GOT3 (cell line): ENCODE measurements around the gene NCAPG.

Experiments used
- DNase-seq: peaks from one replicate; lab custom pipeline; 2025; ENCODE audit warnings: mixed read lengths; lab: John Stamatoyannopoulos, UW

The NCAPG gene, protein sequence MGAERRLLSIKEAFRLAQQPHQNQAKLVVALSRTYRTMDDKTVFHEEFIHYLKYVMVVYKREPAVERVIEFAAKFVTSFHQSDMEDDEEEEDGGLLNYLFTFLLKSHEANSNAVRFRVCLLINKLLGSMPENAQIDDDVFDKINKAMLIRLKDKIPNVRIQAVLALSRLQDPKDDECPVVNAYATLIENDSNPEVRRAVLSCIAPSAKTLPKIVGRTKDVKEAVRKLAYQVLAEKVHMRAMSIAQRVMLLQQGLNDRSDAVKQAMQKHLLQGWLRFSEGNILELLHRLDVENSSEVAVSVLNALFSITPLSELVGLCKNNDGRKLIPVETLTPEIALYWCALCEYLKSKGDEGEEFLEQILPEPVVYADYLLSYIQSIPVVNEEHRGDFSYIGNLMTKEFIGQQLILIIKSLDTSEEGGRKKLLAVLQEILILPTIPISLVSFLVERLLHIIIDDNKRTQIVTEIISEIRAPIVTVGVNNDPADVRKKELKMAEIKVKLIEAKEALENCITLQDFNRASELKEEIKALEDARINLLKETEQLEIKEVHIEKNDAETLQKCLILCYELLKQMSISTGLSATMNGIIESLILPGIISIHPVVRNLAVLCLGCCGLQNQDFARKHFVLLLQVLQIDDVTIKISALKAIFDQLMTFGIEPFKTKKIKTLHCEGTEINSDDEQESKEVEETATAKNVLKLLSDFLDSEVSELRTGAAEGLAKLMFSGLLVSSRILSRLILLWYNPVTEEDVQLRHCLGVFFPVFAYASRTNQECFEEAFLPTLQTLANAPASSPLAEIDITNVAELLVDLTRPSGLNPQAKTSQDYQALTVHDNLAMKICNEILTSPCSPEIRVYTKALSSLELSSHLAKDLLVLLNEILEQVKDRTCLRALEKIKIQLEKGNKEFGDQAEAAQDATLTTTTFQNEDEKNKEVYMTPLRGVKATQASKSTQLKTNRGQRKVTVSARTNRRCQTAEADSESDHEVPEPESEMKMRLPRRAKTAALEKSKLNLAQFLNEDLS

DNA sequence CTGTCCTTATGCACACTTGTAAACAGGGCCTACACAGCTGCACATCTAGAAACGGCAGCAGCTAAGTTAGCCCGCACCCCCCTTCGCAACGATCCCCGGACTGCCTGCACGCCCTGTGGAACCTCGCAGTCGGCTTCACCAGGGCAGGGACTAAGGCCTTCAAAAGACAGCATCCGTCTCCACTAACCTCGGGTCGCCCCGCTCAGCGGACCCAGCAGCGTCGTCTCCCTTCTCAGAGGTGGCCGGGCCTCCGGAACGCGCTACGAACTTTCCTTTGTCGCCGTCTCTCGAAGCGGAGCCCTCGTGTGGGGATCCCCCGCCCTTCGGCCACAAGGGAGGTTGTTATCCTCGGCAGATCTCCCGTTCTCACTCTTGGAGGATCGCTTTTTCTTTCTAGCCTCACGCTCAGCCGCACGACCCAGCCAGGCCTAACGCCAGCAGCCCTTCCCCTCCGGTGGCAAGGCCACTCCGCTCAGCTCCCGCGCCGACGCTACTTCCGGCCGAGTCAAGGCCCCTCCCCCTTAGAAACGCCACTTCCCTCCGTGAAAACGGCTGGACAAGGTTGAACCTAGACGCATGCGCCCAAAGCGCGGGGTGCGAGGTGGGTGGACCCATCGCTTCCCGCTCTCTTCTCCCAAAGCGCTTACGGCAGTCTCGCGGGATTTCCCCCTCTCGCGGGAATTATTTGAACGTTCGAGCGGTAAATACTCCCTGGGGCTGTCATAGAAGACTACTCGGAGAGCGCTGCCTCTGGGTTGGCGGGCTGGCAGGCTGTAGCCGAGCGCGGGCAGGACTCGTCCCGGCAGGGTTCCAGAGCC is at the start of gene NCAPG, which contains the start of gene DCAF16:
Gene NCAPG (plus strand): TSS at position 720 of the 818 bp plus-strand sequence. CDS start 99 bp downstream, outside the sequence.
Gene DCAF16 (minus strand): TSS at position 498 of the 818 bp plus-strand sequence. CDS start 6,616 bp downstream, outside the sequence.
- DNase-seq = peak; percentile 95

DNA sequence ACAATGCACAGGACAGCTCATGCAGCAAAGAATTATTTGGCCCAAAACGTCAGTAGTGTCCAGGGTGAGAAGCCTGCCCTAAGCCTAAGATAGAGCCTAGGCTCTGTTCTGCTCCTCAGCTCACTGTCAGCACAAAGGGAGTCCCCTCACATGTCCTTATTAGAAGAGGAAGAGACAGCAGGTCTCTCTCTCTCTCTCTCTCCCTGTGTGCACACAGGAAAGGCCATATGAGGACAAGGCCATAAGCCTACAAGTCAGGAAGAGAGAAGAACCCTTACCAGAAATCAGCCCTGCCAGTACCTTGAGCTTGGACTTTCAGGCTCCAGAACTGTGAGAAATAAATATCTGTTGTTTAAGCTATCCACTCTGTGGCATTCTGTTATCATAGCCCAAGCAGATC is 49.7 kb upstream of the NCAPG start:
- no peak for DNase-seq

GRCh38 chr4:17762726-17763125 is 48.1 kb upstream of the NCAPG start:
- DNase-seq = no peak

DNA sequence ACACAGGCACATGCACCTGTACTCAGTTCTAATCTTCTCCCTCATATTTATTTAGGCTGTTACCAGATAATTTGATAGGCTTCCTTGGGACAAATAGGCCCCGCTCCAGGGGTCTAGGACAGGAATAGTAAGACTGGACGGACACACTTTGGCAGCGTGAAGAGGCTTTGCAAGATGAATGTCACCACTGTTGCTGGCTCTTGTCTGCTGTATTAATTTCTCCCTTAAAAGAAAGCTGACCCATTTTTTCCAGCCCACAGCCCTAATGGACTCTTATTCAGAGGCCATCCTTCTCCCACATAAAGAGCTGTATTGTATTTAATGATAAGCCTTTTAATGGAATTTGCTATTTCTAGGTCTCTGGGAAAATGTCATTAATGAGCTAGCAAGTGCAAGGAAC is 47.4 kb upstream of the NCAPG start:
- no peak for DNase-seq

- no peak for DNase-seq
Observed at GRCh38 chr4:17763931-17764330, 46.8 kb upstream of the NCAPG start.

DNA sequence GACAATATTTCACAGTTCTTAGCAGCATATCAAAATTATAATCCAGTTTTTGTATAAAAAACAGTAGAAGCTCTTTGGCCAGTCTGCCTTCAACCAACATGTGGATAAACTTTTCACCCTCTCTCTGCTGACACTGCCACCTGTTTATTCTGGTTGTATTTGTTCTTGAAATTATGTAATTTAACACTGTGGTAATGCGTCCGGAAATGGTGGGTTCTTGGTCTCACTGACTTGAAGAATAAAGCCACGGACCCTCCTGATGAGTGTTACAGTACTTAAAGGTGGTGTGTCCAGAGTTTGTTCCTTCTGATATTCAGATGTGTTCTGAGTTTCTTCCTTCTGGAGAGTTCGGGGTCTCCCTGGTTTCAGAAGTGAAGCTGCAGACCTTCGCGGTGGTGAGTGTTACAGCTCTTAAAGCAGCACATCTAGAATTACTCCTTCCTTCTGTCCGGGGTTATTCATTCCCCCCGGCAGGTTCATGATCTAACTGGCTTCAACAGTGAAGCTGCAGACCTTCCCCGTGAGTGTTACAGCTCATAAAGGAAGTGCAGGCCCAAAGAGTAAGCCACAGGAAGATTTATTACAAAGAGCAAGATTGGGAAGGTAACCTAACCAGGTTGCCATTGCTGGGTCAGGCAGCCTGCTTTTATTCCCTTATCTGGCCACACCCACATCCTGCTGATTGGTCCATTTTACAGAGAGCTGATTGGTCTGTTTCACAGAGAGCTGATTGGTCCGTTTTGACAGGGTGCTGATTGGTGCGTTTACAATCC is 45.1 kb upstream of the NCAPG start:
- no peak for DNase-seq

GRCh38 chr4:17766826-17767458 is 43.8 kb upstream of the NCAPG start:
- no peak for DNase-seq

- DNase-seq = no peak
Observed at GRCh38 chr4:17769406-17770174, 41.2 kb upstream of the NCAPG start.

DNA sequence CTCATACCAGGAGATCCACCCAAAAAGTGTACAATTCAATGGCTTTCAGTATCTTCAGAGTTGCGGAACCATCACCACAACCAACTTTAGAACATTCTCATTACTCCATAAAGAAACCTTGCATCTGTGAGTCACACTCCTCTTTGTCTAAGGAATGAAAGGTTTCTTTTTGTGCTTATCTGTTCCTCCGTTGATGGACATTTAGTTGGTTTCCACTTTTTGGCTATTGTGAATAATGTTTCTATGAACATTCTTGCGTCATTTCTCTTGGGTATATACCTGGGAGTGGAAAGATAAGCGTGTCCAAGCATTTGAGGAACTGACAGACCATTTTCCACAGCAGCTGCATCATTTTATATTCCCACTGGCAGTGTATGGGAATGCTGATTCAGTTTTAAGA is 39.9 kb upstream of the NCAPG start:
- no peak for DNase-seq

- no peak for DNase-seq
Observed at GRCh38 chr4:17771284-17771908, 39.4 kb upstream of the NCAPG start.

- DNase-seq = no peak
Observed at GRCh38 chr4:17773135-17773698, 37.6 kb upstream of the NCAPG start.

- no peak for DNase-seq
Observed at GRCh38 chr4:17778431-17778830, 32.3 kb upstream of the NCAPG start.

DNA sequence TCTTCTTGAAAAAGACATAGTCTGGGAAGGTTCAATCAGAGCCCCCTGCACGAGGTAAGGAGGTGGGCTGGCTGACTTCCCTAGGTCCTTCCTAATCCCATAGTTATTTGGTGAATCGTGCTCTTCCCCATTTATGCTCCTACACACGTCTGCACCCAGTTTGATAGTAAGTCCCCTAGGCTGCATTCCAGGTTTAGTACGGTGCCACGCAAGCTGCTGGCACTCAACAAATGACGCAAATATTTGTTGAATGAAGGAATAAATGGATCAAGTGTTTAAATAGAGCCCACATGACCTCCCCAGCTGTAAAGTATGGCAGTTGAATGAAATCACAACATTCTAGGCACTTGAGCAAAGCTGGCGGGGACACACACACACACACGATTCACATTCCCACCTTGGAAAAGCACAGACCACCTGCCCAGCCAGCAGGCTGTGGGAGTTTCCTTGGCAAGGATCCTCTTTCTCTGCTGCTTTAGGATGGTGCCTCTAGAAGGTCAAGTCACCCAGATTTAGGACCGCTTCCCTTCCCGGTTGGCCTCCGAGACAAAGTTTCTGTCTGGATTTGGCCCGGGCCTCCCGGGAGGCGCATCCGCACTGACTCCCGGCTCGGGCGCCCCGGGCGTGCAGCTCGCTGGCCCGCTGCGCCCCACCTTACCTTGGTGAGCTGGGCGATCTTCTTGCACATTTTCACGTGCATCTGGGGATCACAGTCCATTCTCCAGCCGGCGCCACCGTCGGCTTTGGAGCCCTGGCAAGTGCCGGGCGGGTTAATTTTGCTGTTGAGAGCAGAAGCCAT is 30.1 kb upstream of the NCAPG start:
- no peak for DNase-seq

DNA sequence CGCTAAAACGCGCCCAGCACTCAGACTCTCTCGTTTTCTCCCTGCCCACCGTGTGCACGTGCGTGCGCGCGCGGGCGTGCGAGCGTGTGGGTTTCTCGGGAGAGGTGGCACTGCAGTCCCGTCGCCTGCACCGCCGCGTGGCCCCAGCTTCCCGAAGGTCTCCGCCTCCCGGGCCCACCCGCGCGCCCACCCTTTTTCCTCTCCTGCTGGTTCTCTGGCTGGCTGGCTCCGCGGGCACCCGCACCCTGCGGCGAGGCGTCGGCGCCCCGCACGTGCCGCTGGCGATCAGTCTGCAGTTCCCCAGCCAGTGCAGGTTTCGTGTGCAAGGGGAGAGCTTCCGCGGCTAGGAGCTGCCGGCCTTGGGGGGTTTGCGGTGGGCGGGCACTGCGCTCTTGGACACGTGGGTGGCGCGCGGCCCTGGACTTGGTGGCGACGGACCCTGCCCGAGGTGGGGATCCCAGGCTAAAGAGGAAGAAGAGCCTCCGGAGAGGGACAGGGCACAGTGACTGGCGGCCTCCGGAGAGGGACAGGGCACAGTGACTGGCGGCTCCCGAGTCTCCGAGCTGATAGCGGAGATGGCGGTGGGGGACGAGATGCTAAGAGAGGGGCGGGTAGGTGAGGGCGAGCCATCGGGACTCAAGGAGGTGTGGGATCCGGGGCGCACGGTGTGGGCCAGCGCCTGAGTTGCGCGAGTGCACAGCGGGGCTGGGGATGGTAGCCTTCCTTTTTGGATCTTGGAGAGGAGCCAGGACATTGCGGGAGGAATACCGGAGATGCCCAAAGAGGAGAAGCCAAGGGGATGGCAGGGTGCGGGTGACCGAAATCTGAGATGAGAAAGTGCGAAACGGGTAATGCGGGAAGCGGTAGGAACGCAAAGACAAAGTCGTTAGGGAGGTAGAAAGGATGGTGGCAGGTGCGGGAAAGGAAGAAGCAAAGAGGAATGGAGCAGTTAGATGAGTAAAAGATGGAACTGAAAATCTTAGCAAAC is 29.2 kb upstream of the NCAPG start, which contains the start of gene FAM184B:
Gene FAM184B (minus strand): TSS at position 322 of the 988 bp plus-strand sequence. CDS start 322 bp downstream, outside the sequence.
- DNase-seq = no peak

GRCh38 chr4:17785858-17786257 is 24.9 kb upstream of the NCAPG start:
- no peak for DNase-seq

- no peak for DNase-seq
Observed at GRCh38 chr4:17786567-17786966, 24.2 kb upstream of the NCAPG start.

DNA sequence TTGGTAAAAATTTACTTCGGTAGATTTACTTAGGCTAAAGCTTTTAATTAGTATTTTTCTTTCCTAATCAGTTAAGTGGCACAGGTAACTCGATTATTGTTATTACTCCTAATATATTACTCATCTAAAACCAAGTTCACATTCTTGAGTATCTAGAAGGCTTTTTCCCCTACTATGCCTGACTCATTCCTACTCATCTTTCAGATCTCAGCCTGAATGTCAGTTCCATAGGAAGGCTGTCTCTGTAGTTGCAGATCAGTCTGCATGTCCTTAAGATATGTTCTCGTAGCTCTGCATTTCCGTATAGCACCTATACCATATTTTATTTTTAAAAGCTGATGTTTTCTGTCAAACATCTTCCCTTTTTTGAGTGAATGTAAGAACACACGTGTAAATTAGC is 23.5 kb upstream of the NCAPG start:
- no peak for DNase-seq
